ENCODE results near the gene ERAL1.

- TF ChIP-seq SUZ12 (IDR thresholded peaks at IDR 0.05) (no peak), SP1 (IDR thresholded peaks at IDR 0.05) (no peak), ELF4 (IDR thresholded peaks at IDR 0.05) (no peak), PKNOX1 (IDR thresholded peaks at IDR 0.05) (no peak), CTBP1 (IDR thresholded peaks at IDR 0.05; ENCODE audit: borderline replicate concordance) (no peak), FOXK2 (IDR thresholded peaks at IDR 0.05) (no peak), TARDBP (IDR thresholded peaks at IDR 0.05) (no peak), FOXM1 (IDR thresholded peaks at IDR 0.05; ENCODE audit: borderline replicate concordance) (no peak), HDGF (IDR thresholded peaks at IDR 0.05; ENCODE audit: borderline replicate concordance) (no peak), NFRKB (IDR thresholded peaks at IDR 0.05) (no peak), ARNT (IDR thresholded peaks at IDR 0.05) (no peak), BHLHE40 (IDR thresholded peaks at IDR 0.05; ENCODE audit: borderline replicate concordance) (no peak), FOXA1 (IDR thresholded peaks at IDR 0.05) (no peak)
Measured at GRCh38 chr17:28898527-28898955, 43.7 kb downstream of the ERAL1 start.
